DOHH2 (cell line): ENCODE measurements around the gene KCNH1.

ENCODE experiments used
- CTCF ChIP-seq: fragments of 200-600 bp; sonication (generic); IDR thresholded peaks from one replicate; pipeline ENCODE4 v1.5.1; 2014; ENCODE audit warnings: antibody characterized with exemption, mild to moderate bottlenecking, low read depth, low read length; ENCODE audit not compliant: poor library complexity, severe bottlenecking
- EZH2phosphoT487 ChIP-seq: fragments of 200-600 bp; sonication (generic); IDR thresholded peaks from 2 replicates; pipeline ENCODE4 v1.6.1; 2017; ENCODE audit warnings: borderline replicate concordance, mild to moderate bottlenecking, antibody characterized with exemption, low read length, moderate library complexity, mixed read lengths

GRCh38 chr1:210690236-210690635 lies 443.7 kb downstream of the KCNH1 start:
- TF ChIP-seq CTCF (no peak), EZH2phosphoT487 (no peak)
